CD4-positive, alpha-beta T cell (primary cell): ENCODE results near the gene SCAI. TPM values are rescaled to one million over a fixed set of nuclear protein-coding genes. Genes with fewer than 3 reads are reported as not detected.

Experiments
- ATAC-seq: fragments of 200-7000 bp; cut with Tn5 transposase; one replicate; pipeline ENCODE4 v1.10.0; 2022; ENCODE audit warnings: mild to moderate bottlenecking; ENCODE audit not compliant: poor library complexity
- CTCF ChIA-PET: fragments of 350-600 bp; sonication (Branson Sonifier 250); formaldehyde crosslinking; loops from one replicate; lab custom pipeline; 2021; ENCODE audit warnings: antibody characterized with exemption, inconsistent platforms; lab: Charles Lee
- POLR2A ChIA-PET: fragments of 350-600 bp; sonication (Branson Sonifier 250); formaldehyde crosslinking; loops from one replicate; lab custom pipeline; 2021; ENCODE audit warnings: antibody characterized with exemption, inconsistent platforms; lab: Charles Lee
- DNase-seq, 14 experiments: peaks; one replicate each; pipeline ENCODE4 v3.0.0-alpha.2; 2013 to 2020; ENCODE audit warnings: mixed read lengths in 2 of 14
- H3K27ac ChIP-seq, 2 donors: one replicate each; pipeline versions ENCODE4 v1.5.1 to v1.7.0; 2013; ENCODE audit warnings: low read length in 2 of 2, low read depth in 1 of 2, mild to moderate bottlenecking in 1 of 2
- H3K27me3 ChIP-seq, 2 experiments: 1 replicate in 1 of 2; 2 replicates in 1 of 2; pipeline versions ENCODE4 v1.6.1 to v1.7.0; 2013; ENCODE audit warnings: low read length in 2 of 2, control low read depth in 1 of 2, mild to moderate bottlenecking in 1 of 2, moderate library complexity in 1 of 2; ENCODE audit not compliant: insufficient read depth in 2 of 2, control insufficient read depth in 1 of 2
- H3K36me3 ChIP-seq: one replicate; pipeline ENCODE4 v1.6.1; 2013; ENCODE audit warnings: low read length, control low read depth; ENCODE audit not compliant: insufficient read depth
- H3K4me1 ChIP-seq: one replicate; pipeline ENCODE4 v1.6.1; 2013; ENCODE audit warnings: low read length, control low read depth; ENCODE audit not compliant: insufficient read depth
- H3K4me3 ChIP-seq: one replicate; pipeline ENCODE4 v1.5.1; 2013; ENCODE audit warnings: mild to moderate bottlenecking, low read length, moderate library complexity
- H3K9me3 ChIP-seq, 2 experiments: 1 replicate in 1 of 2; 2 replicates in 1 of 2; pipeline versions ENCODE4 v1.6.1 to v1.7.0; 2013; ENCODE audit warnings: low read length in 2 of 2, mild to moderate bottlenecking in 2 of 2, control low read depth in 1 of 2, moderate library complexity in 1 of 2; ENCODE audit not compliant: control insufficient read depth in 1 of 2, insufficient read depth in 1 of 2
- H3K27ac Mint-ChIP-seq: one replicate; pipeline ENCODE4 v1.8.0; 2020; ENCODE audit warnings: mixed read lengths
- H3K27me3 Mint-ChIP-seq: one replicate; pipeline ENCODE4 v1.8.0; 2021; ENCODE audit warnings: mixed read lengths
- H3K36me3 Mint-ChIP-seq: one replicate; pipeline ENCODE4 v1.8.0; 2021; ENCODE audit warnings: low read depth, mixed read lengths
- H3K4me1 Mint-ChIP-seq: one replicate; pipeline ENCODE4 v1.8.0; 2021; ENCODE audit warnings: low read depth, mixed read lengths
- H3K4me3 Mint-ChIP-seq: one replicate; pipeline ENCODE4 v1.8.0; 2020; ENCODE audit warnings: mild to moderate bottlenecking, mixed read lengths
- H3K9me3 Mint-ChIP-seq: one replicate; pipeline ENCODE4 v1.8.0; 2020; ENCODE audit warnings: mixed read lengths
- intact Hi-C, 2 experiments: fragments of 100-400 bp; cut with DNase I in 1 of 2; cut with micrococcal nuclease in 1 of 2; formaldehyde crosslinking; loops; one replicate each; pipeline versions ENCODE4 v1.15.1 to v1.9.0; 2023 to 2025; cut with DNase I, micrococcal nuclease
- total RNA-seq, 174 experiments: library from RNA in 2 of 174; stranded (reverse) in 2 of 174; gene quantifications; one replicate each; pipeline ENCODE4 v1.2.3 and lab custom pipeline; 2021 to 2026
- TF ChIP-seq, protein P1 (sequence below): fragments of 200-600 bp; IDR thresholded peaks from one replicate; pipeline ENCODE4 v1.8.0; 2022; ENCODE audit warnings: antibody characterized with exemption, mild to moderate bottlenecking

Gene SCAI
- total RNA-seq, 2 experiments from 2014 or later, result 11.6 to 13.4 TPM

DNA sequence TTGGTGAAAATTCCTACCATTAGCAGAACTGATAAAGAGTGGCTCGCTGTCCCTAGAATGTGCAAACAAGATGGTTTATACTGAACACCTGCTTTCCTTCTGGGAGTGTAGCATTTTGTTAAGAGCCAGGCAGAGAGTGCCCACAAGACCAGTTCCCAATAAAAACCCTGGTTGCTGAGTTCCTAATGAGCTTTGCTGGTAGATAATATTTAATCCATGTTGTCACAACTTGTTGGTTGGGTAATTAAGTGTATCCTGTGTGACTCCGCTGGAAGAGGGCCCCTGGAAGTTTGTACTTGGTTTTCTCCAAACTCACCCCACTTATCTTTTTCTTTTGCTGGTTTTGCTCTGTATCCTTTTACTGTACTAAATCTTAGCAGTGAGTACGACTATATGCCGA is 162.9 kb downstream of the SCAI start:
- Mint-ChIP-seq H3K27me3 (no peaks in the 10 kb centered on the region), H3K4me3 (no peak overlapping the region), H3K27ac (no peak overlapping the region), H3K9me3 (no peaks in the 10 kb centered on the region), H3K4me1 (no peaks in the 10 kb centered on the region), H3K36me3 (peaks cover 39% of the 10 kb centered on the region)
- DNase-seq (no peak), ATAC-seq (no peak)
- POLR2A ChIA-PET, result no interaction called here
- Histone ChIP-seq H3K27ac (no peak overlapping the region), H3K36me3 (peaks cover 14% of the 10 kb centered on the region), H3K4me3 (no peak overlapping the region), H3K27me3 (no peaks in the 10 kb centered on the region), H3K4me1 (no peaks in the 10 kb centered on the region), H3K9me3 (no peaks in the 10 kb centered on the region)
- TF ChIP-seq, protein P1, sequence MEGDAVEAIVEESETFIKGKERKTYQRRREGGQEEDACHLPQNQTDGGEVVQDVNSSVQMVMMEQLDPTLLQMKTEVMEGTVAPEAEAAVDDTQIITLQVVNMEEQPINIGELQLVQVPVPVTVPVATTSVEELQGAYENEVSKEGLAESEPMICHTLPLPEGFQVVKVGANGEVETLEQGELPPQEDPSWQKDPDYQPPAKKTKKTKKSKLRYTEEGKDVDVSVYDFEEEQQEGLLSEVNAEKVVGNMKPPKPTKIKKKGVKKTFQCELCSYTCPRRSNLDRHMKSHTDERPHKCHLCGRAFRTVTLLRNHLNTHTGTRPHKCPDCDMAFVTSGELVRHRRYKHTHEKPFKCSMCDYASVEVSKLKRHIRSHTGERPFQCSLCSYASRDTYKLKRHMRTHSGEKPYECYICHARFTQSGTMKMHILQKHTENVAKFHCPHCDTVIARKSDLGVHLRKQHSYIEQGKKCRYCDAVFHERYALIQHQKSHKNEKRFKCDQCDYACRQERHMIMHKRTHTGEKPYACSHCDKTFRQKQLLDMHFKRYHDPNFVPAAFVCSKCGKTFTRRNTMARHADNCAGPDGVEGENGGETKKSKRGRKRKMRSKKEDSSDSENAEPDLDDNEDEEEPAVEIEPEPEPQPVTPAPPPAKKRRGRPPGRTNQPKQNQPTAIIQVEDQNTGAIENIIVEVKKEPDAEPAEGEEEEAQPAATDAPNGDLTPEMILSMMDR, result no peak
- CTCF ChIA-PET, result no interaction called here
- intact Hi-C loops, result no loop called here

DNA sequence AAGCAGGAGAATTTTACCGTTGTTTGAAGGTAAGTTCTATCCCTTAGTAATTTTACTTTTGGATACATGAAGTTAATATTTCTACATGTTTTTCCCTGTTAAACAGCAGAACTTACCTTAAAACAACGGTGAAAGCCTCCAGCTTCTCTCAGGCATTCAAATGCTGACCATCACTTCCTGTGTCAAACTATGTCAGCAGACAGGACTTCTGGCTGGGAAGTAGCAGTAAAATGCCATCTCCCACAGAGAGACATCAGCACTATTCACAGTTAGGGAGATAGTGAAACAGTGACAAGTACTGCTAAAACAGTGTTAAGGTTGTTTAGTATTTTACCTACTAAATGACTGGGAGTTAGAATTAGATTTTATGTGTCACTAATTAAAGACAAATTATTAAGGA is 168.2 kb downstream of the SCAI start:
- no peak overlapping the region for H3K27ac ChIP-seq
- no peaks in the 10 kb centered on the region for H3K4me1 Mint-ChIP-seq
- H3K4me1 ChIP-seq, result no peaks in the 10 kb centered on the region
- no peak overlapping the region for H3K4me3 Mint-ChIP-seq
- peaks cover 13% of the 10 kb centered on the region for H3K36me3 ChIP-seq
- H3K27ac Mint-ChIP-seq, result no peak overlapping the region
- H3K4me3 ChIP-seq, result no peak overlapping the region
- no peaks in the 10 kb centered on the region for H3K9me3 Mint-ChIP-seq
- POLR2A ChIA-PET, result no interaction called here
- no peaks in the 10 kb centered on the region for H3K27me3 ChIP-seq
- ATAC-seq (no peak), DNase-seq (no peak)
- intact Hi-C loops, result loop anchor here in 1 of 2 experiments (5.0 kb wide), 1 partner anchor 43 kb away; no protein-coding TSS in a partner anchor
- no peaks in the 10 kb centered on the region for H3K9me3 ChIP-seq
- CTCF ChIA-PET, result no interaction called here
- H3K36me3 Mint-ChIP-seq, result peaks cover 53% of the 10 kb centered on the region
- no peaks in the 10 kb centered on the region for H3K27me3 Mint-ChIP-seq
- TF ChIP-seq, protein P1, result no peak

DNA sequence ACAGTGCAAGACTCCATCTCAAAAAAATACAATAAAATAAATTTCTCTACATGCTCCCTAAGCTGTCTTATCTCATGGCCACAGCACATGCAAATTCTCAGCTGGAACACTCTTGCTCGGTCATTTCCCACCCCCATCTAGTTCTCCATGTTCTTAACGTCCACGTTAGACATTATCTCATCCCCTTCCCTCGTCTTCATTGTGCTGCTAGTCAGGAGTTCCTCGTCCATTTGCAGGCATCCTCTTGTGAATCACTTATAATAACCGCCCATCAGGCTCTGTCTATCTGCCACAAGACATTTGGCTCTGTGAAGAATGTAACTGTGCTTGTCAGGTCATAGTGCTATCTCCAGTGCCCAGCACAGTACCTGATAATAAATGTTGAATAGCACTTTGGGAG is 169.5 kb downstream of the SCAI start:
- ChIA-PET CTCF (no interaction called here), POLR2A (no interaction called here)
- no peak for ATAC-seq
- H3K27me3 Mint-ChIP-seq, result no peaks in the 10 kb centered on the region
- no peaks in the 10 kb centered on the region for H3K9me3 Mint-ChIP-seq
- no peak overlapping the region for H3K4me3 Mint-ChIP-seq
- TF ChIP-seq, protein P1, result no peak
- no peak overlapping the region for H3K4me3 ChIP-seq
- DNase-seq, result no peak
- no peak overlapping the region for H3K27ac ChIP-seq
- peaks cover 15% of the 10 kb centered on the region for H3K36me3 ChIP-seq
- peaks cover 63% of the 10 kb centered on the region for H3K36me3 Mint-ChIP-seq
- H3K27me3 ChIP-seq, result no peaks in the 10 kb centered on the region
- H3K4me1 Mint-ChIP-seq, result no peaks in the 10 kb centered on the region
- H3K27ac Mint-ChIP-seq, result no peak overlapping the region
- no peaks in the 10 kb centered on the region for H3K4me1 ChIP-seq
- H3K9me3 ChIP-seq, result no peaks in the 10 kb centered on the region
- intact Hi-C loops, result no loop called here
